HepG2 (cell line): ENCODE measurements around the gene FAM117A. TPM values are rescaled to one million over a fixed set of nuclear protein-coding genes. Genes with fewer than 3 reads are reported as not detected.
A peak's percentile ranks its signal among the peaks of the same experiment; 100 is the strongest.

ENCODE experiments used
- FOXO1 ChIP-seq: sonication (generic); formaldehyde crosslinking; IDR thresholded peaks from 2 replicates; pipeline ENCODE4 v1.4.0; 2020; ENCODE audit warnings: missing genetic modification reagents
- GLI4 ChIP-seq: sonication (generic); formaldehyde crosslinking; IDR thresholded peaks from 2 replicates; pipeline ENCODE4 v1.5.1; 2020; ENCODE audit warnings: missing genetic modification reagents, mild to moderate bottlenecking, moderate library complexity, borderline replicate concordance
- HNRNPK ChIP-seq: fragments of 200-400 bp; formaldehyde crosslinking; IDR thresholded peaks from 2 replicates; pipeline ENCODE4 v1.6.1; 2018; ENCODE audit warnings: low read length, low read depth, moderate library complexity, mild to moderate bottlenecking; ENCODE audit not compliant: poor library complexity, severe bottlenecking
- MIXL1 ChIP-seq: IDR thresholded peaks from 2 replicates; pipeline ENCODE4 v1.6.1; 2016
- MXI1 ChIP-seq: IDR thresholded peaks from 3 replicates; pipeline ENCODE4 v1.6.1; 2012; ENCODE audit warnings: low read depth, low read length, inconsistent platforms, borderline replicate concordance
- PHF21A ChIP-seq: sonication (generic); formaldehyde crosslinking; IDR thresholded peaks from 2 replicates; pipeline ENCODE4 v1.5.0; 2020; ENCODE audit warnings: mild to moderate bottlenecking, missing genetic modification reagents
- RXRB ChIP-seq: IDR thresholded peaks from 2 replicates; pipeline ENCODE4 v1.6.1; 2016; ENCODE audit warnings: borderline replicate concordance, missing genetic modification reagents, missing compliant biosample characterization
- SAFB2 ChIP-seq: sonication (generic); formaldehyde crosslinking; IDR thresholded peaks from 2 replicates; pipeline ENCODE4 v1.5.1; 2020; ENCODE audit warnings: missing genetic modification reagents, low read depth, mild to moderate bottlenecking, borderline replicate concordance
- SALL1 ChIP-seq: sonication (generic); formaldehyde crosslinking; IDR thresholded peaks from 2 replicates; pipeline ENCODE4 v1.8.0; 2022; ENCODE audit warnings: mild to moderate bottlenecking, missing genetic modification reagents
- SIN3A ChIP-seq: IDR thresholded peaks from 2 replicates; pipeline ENCODE4 v1.6.1; 2011; ENCODE audit warnings: low read depth, mild to moderate bottlenecking, control low read depth, low read length, borderline replicate concordance
- SIX1 ChIP-seq: sonication (generic); formaldehyde crosslinking; IDR thresholded peaks from 2 replicates; pipeline ENCODE4 v1.4.0; 2020; ENCODE audit warnings: missing genetic modification reagents, borderline replicate concordance
- SP140L ChIP-seq: sonication (generic); formaldehyde crosslinking; IDR thresholded peaks from 2 replicates; pipeline ENCODE4 v1.4.0; 2020; ENCODE audit warnings: missing genetic modification reagents, borderline replicate concordance
- SYNCRIP ChIP-seq: fragments of 200-400 bp; formaldehyde crosslinking; IDR thresholded peaks from 2 replicates; pipeline ENCODE4 v1.6.1; 2018; ENCODE audit warnings: mild to moderate bottlenecking, low read depth, low read length; ENCODE audit not compliant: insufficient read depth
- TEAD3 ChIP-seq: optimal IDR thresholded peaks from 2 replicates; pipeline ENCODE3; 2016; ENCODE audit warnings: borderline replicate concordance
- ZFAT ChIP-seq: sonication (generic); formaldehyde crosslinking; conservative IDR thresholded peaks from 2 replicates; pipeline ENCODE4 v1.8.1; 2023; ENCODE audit warnings: missing genetic modification reagents, inconsistent platforms
- ZKSCAN5 ChIP-seq: sonication (generic); formaldehyde crosslinking; IDR thresholded peaks from 2 replicates; pipeline ENCODE4 v1.5.1; 2020; ENCODE audit warnings: mild to moderate bottlenecking, missing genetic modification reagents
- ZNF260 ChIP-seq: sonication (generic); formaldehyde crosslinking; IDR thresholded peaks from 2 replicates; pipeline ENCODE4 v1.4.0; 2020; ENCODE audit warnings: missing genetic modification reagents, low read depth, mild to moderate bottlenecking, borderline replicate concordance
- ZNF616 ChIP-seq: sonication (generic); formaldehyde crosslinking; IDR thresholded peaks from 2 replicates; pipeline ENCODE4 v1.5.0; 2020; ENCODE audit warnings: low read depth, mild to moderate bottlenecking, missing genetic modification reagents
- ZNF644 ChIP-seq: IDR thresholded peaks from 2 replicates; pipeline ENCODE4 v1.6.1; 2016; ENCODE audit warnings: low read depth
- ZNF777 ChIP-seq: sonication (generic); formaldehyde crosslinking; IDR thresholded peaks from 2 replicates; pipeline ENCODE4 v1.4.0; 2020; ENCODE audit warnings: missing genetic modification reagents
- ZZZ3 ChIP-seq: sonication (generic); formaldehyde crosslinking; IDR thresholded peaks from 2 replicates; pipeline ENCODE4 v1.4.0; 2020; ENCODE audit warnings: missing genetic modification reagents, mild to moderate bottlenecking, borderline replicate concordance
- polyA plus RNA-seq, 8 experiments: library from polyadenylated mRNA; depleted of rRNA in 3 of 8; stranded (reverse) in 7 of 8; unstranded in 1 of 8; fragments of >200 nt; fragmentation: Illumina TruSeq in 4 of 8; extraction: Trizol in 4 of 8; gene quantifications; 2 replicates each; pipeline versions ENCODE4 v1.2.1 to v1.2.3, GENCODE V29; 2011 to 2016; ENCODE audit warnings: low read depth in 4 of 8, missing spikeins in 1 of 8, mixed read lengths in 1 of 8; ENCODE audit not compliant: insufficient read depth in 1 of 8
- total RNA-seq, 5 experiments: library from RNA; depleted of rRNA; stranded (reverse); fragments of >200 nt; fragmentation: Illumina TruSeq; extraction: Trizol; gene quantifications; 2 replicates each; pipeline ENCODE4 v1.2.3, GENCODE V29; 2016; ENCODE audit warnings: low read depth in 1 of 5
- TF ChIP-seq, protein P1 (sequence below): sonication (generic); formaldehyde crosslinking; IDR thresholded peaks from 2 replicates; pipeline ENCODE4 v1.5.1; 2020; ENCODE audit warnings: mild to moderate bottlenecking, moderate library complexity, missing genetic modification reagents
- TF ChIP-seq, protein P2 (sequence below): IDR thresholded peaks from 2 replicates; pipeline ENCODE4 v1.6.1; 2016
- TF ChIP-seq, protein P3 (sequence below): sonication (generic); formaldehyde crosslinking; conservative IDR thresholded peaks from 2 replicates; pipeline ENCODE4 v1.4.0; 2020; ENCODE audit warnings: missing genetic modification reagents
- TF ChIP-seq, protein P4 (sequence below): sonication (generic); formaldehyde crosslinking; IDR thresholded peaks from 2 replicates; pipeline ENCODE4 v1.5.1; 2020; ENCODE audit warnings: missing genetic modification reagents, mild to moderate bottlenecking, borderline replicate concordance

The FAM117A gene
- total and polyA plus RNA-seq, 2 of the 13 experiments (the other 11 are each of a cell fraction or from before 2014, with no cell fraction given) = 12.1 to 19.8 TPM

DNA sequence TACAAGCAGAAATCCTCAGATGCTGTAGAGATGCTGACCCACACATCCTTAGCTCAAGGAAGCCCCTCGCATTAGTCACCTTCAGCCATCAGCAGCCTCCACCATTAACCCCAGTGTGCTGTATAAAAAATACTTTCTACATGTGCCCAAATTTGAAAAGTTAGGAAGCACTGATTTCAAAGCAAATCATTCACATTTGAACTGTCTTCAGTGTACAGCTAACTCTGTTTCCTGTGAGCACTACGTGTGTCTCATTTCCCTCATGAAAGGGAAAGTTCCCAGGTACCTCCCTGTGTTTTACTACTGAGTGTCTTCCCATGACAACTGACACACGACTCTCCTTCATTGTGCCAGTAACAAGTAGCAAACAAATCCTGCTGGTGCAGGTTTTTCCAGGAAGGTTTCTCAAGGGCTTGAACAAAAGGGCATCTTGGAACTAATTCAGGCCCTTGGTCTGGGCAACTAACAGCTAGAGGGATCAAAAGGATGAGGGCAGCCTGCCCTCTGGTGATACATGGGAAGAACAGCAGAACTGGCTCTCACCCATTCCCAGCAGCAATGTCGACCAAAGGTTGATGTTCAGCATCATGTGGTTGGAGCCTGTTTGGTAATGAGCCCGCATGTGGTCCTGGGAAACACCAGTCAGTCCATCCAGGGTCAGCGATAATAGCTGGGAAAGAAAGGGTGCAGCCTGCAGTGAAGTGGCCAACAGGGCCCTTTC is 60.2 kb downstream of the FAM117A start (continued):
- TF ChIP-seq, protein P1, sequence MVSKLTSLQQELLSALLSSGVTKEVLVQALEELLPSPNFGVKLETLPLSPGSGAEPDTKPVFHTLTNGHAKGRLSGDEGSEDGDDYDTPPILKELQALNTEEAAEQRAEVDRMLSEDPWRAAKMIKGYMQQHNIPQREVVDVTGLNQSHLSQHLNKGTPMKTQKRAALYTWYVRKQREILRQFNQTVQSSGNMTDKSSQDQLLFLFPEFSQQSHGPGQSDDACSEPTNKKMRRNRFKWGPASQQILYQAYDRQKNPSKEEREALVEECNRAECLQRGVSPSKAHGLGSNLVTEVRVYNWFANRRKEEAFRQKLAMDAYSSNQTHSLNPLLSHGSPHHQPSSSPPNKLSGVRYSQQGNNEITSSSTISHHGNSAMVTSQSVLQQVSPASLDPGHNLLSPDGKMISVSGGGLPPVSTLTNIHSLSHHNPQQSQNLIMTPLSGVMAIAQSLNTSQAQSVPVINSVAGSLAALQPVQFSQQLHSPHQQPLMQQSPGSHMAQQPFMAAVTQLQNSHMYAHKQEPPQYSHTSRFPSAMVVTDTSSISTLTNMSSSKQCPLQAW (CRISPR knock-in tag) = peak; percentile 69; the same call in 1 of the 2 replicates
- TF ChIP-seq, protein P2, sequence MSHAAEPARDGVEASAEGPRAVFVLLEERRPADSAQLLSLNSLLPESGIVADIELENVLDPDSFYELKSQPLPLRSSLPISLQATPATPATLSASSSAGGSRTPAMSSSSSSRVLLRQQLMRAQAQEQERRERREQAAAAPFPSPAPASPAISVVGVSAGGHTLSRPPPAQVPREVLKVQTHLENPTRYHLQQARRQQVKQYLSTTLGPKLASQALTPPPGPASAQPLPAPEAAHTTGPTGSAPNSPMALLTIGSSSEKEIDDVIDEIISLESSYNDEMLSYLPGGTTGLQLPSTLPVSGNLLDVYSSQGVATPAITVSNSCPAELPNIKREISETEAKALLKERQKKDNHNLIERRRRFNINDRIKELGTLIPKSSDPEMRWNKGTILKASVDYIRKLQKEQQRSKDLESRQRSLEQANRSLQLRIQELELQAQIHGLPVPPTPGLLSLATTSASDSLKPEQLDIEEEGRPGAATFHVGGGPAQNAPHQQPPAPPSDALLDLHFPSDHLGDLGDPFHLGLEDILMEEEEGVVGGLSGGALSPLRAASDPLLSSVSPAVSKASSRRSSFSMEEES (CRISPR knock-in tag) = peak; percentile 82
- peak; percentile 52; the same call in 1 of the 2 replicates for TF ChIP-seq ZNF644 (CRISPR knock-in tag)
- 0 out of 2 replicates have a peak, but pooled peaks have one; percentile 52 for TF ChIP-seq SIN3A
- no peak for TF ChIP-seq ZNF616 (CRISPR knock-in tag)
- no peak for TF ChIP-seq ZKSCAN5
- TF ChIP-seq HNRNPK = no peak
- 0 out of 2 replicates have a peak, but pooled peaks have one; percentile 21 for TF ChIP-seq ZNF777 (CRISPR knock-in tag)
- peak; percentile 60; the same call in 1 of the 2 replicates for TF ChIP-seq GLI4 (CRISPR knock-in tag)
- TF ChIP-seq SALL1 (CRISPR knock-in tag) = peak; percentile 55
- TF ChIP-seq MIXL1 = peak; percentile 82
- peak; percentile 71; the same call in 1 of the 2 replicates for TF ChIP-seq RXRB (CRISPR knock-in tag)
- TF ChIP-seq ZZZ3 (CRISPR knock-in tag) = no peak
- TF ChIP-seq ZNF260 (CRISPR knock-in tag) = no peak
- TF ChIP-seq PHF21A = peak; percentile 26; the same call in 1 of the 2 replicates
- no peak for TF ChIP-seq SP140L (CRISPR knock-in tag)
- TF ChIP-seq SAFB2 (CRISPR knock-in tag) = no peak
- no peak for TF ChIP-seq SYNCRIP
- TF ChIP-seq TEAD3 = peak; percentile 85
- no peak for TF ChIP-seq SIX1
- peak; percentile 40; the same call in 1 of the 3 replicates for TF ChIP-seq MXI1
- TF ChIP-seq, protein P3, sequence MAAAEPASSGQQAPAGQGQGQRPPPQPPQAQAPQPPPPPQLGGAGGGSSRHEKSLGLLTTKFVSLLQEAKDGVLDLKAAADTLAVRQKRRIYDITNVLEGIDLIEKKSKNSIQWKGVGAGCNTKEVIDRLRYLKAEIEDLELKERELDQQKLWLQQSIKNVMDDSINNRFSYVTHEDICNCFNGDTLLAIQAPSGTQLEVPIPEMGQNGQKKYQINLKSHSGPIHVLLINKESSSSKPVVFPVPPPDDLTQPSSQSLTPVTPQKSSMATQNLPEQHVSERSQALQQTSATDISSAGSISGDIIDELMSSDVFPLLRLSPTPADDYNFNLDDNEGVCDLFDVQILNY (CRISPR knock-in tag) = no peak
- TF ChIP-seq ZFAT (CRISPR knock-in tag) = no peak
- TF ChIP-seq, protein P4, sequence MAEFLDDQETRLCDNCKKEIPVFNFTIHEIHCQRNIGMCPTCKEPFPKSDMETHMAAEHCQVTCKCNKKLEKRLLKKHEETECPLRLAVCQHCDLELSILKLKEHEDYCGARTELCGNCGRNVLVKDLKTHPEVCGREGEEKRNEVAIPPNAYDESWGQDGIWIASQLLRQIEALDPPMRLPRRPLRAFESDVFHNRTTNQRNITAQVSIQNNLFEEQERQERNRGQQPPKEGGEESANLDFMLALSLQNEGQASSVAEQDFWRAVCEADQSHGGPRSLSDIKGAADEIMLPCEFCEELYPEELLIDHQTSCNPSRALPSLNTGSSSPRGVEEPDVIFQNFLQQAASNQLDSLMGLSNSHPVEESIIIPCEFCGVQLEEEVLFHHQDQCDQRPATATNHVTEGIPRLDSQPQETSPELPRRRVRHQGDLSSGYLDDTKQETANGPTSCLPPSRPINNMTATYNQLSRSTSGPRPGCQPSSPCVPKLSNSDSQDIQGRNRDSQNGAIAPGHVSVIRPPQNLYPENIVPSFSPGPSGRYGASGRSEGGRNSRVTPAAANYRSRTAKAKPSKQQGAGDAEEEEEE (CRISPR knock-in tag) = peak; percentile 94; the same call in 1 of the 2 replicates
- peak; percentile 38; the same call in 1 of the 2 replicates for TF ChIP-seq FOXO1
